Fibroblast of peridontal ligament (primary cell): ENCODE measurements around the gene HIVEP3.
A peak's percentile ranks its signal among the peaks of the same experiment; 100 is the strongest.

ENCODE experiments used
- DNase-seq: peaks from one replicate; pipeline ENCODE4 v3.0.0-alpha.2; 2010; ENCODE audit errors: extremely low read depth

The HIVEP3 gene

DNA sequence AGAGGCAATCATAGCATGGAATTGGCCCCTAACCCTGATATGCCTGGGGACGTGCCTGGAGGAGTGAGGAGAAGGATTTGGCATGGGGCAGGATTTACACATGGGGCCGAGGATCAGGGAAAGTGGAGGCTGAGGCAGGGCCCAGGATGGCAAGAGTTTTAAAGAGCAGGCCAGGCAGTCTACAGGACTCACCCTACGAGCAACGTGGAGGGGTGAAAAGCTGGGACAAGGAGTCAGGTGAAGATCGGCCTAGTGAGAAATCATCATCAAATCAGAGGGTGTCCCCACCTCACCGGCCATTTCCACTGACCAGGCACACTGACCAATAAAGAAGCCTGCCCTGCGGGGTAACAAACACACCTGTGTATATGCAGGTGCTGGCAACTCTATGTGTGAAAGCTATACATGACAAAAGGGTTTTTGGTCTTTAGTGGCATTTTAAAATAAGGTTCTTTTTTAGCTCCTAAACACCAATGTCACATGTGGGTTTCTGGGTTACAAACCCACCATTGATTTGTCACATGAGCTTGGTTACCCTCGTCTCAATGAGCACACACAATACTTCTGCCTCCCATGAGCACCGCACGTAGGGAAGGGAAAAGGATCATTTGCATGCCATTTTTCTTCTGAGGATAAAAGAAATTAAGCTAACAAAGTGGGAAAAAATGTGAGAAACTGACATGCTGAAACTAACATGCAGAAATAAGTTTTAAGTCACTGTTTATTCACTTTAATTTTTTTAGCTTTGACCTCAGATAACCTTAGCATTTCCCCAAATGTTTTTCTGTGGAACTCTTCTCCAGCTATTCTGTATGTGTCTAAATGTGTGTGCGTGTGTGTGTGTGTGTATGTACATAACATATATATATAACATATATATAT is 266.1 kb downstream of the HIVEP3 start:
- DNase-seq = no peak

DNA sequence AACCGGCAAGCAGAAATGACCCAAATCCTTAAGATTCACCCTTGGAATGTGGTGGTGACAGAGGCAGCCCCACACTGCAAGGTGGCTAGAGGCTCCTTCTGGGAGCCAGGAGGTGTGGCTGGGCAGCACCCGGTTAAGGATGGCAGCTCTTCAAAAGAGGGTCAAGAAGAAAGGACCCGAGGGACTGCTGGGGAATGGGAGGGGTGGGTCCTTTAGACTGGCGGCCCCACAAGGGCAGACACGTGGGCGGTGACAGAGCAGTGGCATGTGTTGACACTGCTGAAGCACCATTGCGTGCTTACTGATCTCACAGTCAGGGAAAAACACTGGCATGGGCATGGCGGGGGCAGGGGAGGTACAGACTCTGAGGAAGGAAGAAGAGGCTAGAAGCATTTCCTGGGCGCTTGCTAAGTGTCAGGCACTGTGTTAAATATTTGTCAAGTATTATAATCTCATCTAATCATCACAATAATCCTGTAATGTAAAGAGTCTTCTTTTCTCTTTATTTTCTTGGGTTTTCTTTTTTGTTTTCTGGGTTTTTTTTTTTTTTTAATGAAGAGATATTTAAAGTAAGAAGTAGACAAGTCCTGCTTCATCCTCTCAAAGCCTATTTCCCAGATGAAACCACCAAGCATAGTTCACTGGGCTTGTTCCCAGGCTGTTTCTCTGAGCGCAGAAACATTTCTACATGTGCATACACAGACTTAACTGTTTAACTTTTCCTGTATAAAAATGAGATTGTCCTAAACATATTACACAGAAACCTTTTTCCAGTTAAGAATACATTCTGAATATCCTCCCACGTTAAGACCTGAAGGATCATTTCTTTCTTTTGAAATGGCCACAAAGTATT is 268.5 kb downstream of the HIVEP3 start:
- DNase-seq = no peak

DNA sequence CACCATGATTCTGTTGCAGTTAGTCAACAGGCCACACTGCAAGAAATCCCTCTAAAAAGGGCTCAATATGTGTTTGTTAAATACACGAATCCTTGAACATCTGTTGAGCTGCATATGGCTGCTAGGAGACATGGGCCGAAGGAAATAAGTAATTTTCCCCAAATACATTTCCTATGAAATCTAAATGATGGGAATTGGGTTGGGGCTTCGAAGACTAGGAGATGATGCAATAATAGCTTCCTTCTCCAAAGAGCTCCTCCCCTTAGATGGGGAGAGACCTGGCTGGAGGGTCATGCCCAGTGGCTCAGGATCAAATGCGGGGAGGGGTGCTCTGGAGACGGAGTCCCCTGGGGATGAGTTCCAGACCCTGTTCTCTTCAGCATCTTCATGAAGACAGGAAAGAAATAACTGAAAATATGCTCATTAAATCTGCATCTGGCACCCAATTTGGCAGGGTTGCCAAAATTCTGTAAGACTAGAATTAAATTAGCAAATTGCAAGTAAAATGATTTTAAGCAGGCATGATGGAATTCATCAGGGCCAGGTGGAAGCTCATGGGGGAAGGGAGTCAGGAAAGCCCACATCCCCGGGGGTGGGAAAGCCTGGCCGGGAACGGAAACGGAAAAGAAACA is 269.2 kb downstream of the HIVEP3 start:
- DNase-seq = no peak

DNA sequence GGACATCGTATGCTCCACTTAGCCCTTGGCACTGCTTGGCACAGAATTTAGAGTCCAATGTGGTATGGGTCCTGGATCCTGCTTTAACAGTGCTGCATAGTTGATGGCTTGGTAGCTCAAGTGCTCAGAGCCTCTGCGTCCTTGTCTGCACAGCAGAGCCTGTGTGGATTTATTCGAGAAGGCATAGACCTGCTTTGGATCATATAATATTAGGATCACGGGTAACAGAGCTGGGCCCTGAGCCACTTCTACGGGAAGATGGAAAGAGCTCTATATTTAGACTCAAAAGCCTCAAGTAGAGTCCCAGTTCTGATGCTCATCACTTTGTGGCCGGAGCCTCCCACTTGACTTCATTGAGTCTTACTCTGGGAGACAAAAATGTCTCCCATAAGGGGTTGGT is 269.9 kb downstream of the HIVEP3 start:
- no peak for DNase-seq

DNA sequence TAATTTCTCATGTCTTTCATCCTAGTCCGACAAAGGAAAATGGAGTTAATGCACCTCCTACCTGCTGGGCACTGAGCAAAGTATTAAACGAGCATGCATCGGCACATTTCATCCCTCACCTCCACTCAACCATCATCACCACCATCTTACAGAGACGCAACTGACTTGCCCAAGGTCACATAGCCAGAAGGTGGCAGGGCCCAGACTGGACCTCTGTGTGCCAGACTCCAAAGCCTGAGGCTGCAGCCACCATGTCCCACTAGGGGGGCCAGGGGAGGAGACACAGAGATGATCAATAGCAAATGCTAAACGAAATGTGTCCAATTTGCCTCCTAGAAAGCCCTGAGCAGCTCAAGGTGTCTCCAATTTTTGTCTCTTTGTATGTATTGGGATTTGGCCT is 270.5 kb downstream of the HIVEP3 start:
- DNase-seq = no peak

DNA sequence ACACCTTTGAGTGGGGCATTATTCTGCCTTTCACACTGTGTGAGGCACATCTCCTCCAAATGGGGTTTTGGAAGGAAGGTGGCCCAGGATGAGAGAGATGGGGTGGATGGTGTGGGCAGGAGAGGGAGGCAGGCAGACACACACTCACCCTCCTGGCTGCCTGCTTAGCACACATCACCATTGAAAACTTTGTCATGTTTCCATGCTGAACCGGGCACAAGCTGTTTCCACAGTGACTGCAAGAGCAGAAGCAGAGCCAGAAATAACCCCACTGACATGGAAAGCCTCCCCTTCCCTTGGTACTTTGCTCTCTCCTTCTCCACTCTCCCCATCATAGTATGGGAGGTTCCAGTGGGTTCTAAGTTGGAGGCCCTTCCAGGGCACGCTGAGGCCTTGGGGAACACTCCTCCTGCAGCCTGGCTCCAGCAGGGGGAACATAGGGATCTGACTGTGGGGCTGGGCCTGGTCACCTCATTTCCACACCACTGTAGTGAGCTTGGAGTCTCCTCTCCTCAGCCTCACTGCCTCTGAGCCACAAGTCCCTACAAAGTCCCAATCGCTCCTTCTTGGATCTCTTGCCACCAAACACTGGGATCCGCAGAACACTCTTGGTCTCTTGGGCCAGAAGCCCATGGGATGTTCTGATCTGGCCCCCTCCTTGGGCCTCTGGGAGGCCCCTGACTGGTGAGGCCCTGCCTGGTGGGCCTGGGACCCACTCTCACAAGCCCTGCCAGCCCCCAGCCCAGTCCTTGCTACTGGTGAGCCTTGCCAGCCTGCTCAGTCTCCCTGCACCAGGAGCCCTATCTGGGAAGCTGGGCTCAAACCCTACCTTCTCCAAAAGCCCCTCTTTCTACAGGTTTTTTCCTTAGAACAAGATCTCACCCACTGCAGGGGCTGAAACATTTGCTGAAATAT is 271.2 kb downstream of the HIVEP3 start:
- DNase-seq = no peak

DNA sequence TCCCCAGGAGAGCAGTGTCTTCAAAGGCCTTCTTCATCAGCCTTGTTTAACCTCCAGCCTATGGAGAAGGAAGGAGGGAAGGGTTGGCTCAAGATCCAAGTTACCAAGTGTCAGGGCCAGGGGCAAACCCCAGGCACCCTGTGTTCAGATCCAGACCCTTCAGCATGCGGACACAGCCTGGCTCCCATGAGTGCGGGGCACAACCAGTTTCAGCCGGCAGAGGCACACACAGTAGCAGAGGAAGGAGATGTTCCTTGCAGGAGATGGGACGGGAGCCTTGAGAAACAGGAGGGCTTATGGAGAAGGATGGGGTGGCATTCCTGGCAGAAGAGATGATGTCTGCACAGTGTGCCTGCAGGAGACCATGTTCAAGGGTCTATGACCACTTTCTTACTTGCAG is 272.5 kb downstream of the HIVEP3 start:
- no peak for DNase-seq

DNA sequence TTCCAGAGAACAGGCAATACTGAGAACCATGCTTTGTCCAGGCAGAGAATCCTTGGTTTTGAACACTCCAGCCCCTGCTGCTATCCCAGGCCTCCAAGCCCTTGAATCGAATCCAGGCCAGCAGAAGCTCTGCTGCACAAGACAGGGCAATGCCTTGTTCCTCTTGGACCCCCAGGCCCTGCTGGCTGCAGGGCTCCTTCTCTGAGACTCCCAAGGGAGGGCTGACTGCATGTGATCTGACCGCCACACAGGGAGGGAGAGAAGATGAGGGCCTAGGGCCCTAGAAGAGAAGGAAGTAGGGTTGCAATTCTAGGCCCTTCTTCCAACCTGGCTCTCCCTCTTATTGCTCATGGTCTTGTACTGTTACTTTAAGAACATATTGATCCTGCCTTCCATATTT is 273.7 kb downstream of the HIVEP3 start:
- no peak for DNase-seq

DNA sequence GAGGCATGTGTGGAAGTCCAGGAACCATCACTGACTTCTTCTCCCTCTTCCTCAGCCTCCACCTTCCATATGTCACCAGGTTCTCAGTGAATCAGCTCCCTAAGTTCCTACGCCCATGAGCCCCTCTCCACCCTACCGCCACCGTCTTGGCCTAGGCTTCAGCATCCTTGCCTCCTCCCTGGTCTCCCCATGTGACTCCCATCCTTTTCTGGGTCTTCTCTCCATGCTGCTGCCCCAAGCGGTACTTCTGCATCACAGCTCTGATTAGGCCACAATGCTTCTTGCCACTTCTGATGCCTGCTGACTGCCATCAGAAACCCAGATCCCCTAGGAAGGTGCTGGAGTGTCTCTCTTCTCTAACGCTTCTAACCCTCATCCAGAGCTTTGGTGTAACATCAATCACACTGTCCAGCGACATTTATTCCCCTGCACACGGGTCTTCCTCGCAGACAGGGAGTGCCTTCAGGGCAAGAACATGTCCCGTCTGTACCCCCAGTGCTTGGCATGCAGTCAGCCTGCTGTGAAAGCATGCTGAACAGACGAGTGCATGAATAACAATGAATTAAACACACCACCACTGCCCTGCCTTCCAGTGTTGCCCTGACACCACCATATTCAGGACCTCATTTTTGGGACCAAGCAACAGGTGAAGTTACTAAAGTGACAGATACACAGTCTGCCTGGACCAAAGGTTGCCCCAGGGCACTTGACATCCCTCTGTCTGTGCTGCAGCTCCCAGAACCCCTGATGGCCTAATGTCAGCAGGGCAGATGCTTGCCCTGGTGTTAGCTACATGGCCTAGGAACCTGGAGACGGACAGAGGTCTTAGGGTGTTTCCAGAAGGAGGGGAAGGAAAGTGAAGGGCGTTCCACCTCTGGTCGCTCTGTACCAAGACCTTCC is 275.6 kb downstream of the HIVEP3 start:
- no peak for DNase-seq

DNA sequence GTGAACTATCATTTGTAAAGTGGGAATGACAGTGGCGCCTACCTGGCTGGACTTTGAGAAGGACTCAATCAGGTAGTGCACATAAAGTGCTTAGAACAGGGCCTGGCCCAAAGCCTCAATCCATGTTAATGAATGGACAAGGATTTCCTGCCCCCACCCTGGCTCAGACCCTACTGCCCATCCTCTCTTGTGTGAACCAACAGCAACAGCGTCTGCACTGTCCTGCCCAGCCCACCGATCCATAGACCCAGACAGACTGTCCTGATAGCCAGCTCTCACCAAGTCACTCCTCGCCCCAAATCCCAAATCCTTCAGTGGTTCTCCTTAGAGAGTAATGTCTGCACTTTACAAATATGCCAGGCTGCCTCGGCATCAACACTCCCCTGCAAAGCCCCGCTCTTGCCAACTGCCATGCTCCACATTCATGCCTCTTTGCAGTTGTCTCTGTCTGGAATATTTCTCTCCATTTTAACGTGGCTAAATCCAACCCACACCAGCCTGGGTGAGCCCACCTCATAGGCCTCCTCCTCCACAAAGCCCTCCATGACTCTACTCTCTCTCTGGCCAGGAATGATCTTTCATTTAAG is 276.7 kb downstream of the HIVEP3 start:
- no peak for DNase-seq

DNA sequence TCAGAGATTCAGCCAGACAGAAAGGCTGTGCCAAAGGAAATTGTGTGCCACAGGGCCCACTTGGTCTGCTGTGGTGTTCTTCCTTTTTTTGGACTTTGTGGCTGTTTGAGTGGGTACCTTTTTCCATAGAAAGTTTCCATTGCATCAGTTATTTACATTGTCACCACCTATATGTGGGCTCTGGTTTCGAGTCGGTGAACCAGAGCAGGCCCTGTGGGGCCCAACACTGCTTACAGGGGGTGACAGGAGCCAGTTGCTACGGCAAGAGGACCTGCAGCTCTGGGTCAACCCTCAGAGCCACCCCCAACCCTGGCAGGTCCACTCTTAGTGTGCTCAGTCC is 277.3 kb downstream of the HIVEP3 start:
- no peak for DNase-seq

DNA sequence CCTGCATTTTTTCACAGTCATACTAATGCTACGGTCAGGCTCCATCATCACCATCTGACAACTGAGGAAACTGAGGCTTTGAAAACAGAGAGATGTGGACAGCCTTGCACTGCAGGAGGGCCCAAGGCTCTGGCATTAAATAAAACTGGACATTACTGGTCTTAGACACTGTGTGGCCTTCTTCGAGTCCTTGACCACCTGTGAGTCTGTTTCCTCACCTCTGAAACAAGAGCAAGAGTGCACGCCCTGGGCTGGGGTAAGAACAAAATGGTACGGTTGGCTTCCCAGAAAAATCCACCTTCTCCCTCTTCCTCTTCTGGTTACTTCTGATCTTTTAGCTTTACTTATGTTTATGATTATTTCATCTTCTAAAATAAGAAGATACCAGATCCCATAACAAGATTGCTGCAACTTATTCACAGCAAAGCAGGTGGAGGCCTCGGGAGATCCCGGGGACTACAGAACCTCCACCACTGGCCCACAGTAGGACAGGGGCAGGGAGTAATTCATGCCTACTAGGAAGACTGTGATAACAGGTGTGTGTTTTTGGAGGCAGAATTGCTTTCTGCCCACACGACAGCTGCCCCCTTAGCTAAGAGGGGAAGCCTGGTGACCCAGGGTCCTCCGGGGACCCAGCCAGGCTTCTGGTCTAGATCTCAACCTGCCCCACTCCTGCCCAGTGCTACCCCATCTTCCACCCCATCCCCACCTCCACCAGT is 277.8 kb downstream of the HIVEP3 start:
- no peak for DNase-seq

DNA sequence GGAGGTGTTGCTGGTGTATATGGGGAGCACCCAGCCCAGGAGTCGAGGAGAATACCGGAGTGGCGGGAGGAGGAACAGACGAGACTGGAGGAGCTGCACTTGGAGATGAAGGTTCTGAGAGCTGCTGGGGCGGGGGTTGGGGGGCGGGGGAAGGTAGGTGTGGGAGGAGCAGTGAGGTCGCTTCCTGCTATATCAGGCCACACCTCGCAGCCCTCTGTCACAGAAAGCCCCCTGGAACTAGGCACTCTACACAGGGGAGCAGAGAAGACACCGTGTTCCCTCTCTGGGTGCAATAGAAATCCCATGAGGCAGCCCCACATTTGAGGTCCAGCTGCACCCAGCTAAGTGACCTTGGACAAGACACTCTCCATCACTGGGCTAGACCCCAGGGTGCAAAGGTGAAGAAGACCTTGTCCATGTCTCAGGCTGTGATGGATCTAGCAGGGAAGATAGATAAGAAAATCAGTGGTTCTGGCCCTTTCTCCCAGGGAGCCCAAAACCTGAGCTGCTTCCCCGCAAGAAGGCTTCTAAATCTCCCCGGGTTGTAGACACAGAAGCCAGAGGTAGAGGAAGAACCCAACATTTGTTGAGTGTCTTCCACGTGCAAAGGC is 278.5 kb downstream of the HIVEP3 start:
- DNase-seq = no peak

DNA sequence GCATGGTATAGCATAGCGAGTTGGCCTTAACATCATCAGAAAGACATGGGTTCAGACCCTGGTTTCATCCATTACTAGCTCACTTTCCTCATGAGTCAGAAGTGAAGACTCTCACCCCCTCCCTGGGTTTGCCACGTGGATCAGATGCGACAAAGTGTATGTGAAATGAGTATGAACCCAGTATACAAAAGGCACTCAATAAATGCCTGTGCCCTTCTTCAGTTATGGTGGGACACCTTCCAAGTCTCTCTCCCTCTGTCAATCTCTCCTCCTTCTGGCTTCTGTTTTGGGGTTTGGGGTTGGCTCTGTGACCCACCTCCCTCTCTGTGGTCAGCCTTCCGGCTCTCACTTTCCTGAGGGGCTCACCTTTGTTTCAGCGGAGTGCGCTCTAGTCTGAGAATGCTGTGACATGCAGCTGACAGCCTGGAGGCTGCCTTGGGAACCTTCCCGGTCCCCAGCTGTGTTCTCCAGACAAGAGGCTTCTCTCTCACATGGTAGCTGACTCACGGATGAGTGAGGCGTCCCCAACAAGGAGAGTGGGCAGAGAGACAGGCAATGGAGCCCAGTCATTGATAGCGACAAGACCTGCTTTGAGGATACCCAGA is 279.3 kb downstream of the HIVEP3 start:
- DNase-seq = peak; percentile 37

DNA sequence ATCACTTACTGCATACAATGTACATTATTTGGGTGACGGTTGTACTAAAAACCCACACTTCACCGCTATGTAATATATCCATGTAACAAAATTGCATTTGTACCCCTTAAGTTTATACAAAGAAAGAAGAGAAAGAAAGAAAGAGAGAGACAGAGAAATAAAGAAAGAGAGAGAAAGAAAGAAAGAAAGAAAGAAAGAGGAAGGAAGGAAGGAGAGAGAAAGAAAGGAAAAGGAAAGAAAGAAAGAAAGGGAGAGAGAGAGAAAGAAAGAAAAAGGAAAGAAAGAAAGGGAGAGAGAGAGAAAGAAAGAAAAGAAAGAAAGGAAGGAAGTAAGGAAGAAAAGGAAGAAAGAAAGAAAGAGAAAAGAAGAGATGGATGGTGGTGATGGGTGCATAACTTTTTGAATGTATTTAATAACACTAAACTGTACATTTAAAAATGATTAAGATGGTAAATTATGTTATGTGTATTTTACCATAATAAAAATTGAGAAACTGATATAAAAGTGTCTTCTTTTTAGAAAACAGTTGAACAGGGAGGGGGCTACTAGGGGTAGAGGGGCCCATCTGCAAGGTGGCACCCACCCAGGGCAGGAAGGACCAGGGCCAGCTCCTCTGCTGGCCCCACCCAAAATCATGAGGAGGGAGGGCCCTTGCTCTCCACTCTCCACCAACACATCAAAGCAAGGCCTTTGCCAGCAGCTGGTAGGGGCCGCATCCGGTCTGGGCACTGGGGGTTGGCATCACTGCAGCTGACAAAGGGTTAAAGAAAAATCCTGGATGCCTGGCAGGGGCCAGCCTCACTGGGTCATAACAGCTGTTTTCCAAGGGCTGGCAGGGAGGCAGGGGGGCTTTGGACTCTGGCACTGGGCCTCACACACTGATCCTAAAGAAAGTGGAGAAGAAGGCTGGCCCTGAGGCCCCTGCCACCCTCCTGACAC is 280.4 kb downstream of the HIVEP3 start:
- DNase-seq = no peak

DNA sequence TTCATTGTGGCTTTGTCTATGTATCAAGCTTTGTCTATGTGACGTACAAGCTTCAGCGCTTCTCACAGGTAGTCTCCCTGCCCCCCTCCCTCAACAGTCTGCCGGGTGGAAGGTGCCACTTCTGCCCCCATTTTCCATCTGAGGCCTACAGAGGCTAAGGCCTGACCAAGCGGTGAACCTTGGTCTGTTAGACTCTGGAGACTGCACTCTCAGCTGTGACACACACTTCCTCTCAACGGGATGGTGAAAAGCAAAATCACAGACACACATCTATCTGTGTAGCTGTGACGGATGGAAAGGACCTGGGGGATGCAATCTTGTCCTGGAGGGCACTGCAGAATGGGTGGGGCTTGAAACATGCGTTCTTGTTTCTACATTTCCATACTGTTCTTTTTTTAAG is 281.4 kb downstream of the HIVEP3 start:
- DNase-seq = no peak

DNA sequence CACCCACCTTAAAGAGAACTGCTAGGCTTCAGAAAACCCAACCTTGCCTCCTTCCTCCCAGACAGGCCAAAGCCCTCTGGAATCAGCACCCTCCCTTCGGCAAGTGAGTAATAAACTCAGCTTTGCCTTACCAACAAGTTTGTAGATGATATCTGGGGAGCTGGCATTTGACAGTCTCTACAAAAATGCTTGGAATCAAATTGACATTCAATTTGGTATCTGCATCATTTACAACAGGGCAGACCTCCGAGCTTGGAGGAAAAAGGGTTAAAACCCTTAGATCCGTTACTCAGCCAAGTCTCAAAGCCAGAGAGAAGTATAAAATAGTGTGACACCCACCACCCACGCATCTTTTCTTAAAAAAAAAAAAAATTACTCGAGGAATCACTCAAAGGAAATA is 285.0 kb downstream of the HIVEP3 start:
- peak; percentile 34 for DNase-seq
